ENCODE measurements around the gene WDCP.
"Not testable (repeated sequence)": the region's sequence is repeated elsewhere in the genome, so short reads cannot be mapped to it uniquely, and the experiment has no call there.

Gene WDCP

GRCh38 chr2:24046930-24047702 lies at the start of gene WDCP:
Gene WDCP (minus strand): TSS chr2:24047391. CDS start chr2:24039494, 7,897 bp downstream.
- DNase-seq: peak; percentile 94

- not testable (repeated sequence) for DNase-seq
These were observed 48.0 kb upstream of the WDCP start for GRCh38 chr2:24095171-24095677.

- not testable (repeated sequence) for DNase-seq
These were observed 46.1 kb upstream of the WDCP start for GRCh38 chr2:24093270-24093669.

DNA sequence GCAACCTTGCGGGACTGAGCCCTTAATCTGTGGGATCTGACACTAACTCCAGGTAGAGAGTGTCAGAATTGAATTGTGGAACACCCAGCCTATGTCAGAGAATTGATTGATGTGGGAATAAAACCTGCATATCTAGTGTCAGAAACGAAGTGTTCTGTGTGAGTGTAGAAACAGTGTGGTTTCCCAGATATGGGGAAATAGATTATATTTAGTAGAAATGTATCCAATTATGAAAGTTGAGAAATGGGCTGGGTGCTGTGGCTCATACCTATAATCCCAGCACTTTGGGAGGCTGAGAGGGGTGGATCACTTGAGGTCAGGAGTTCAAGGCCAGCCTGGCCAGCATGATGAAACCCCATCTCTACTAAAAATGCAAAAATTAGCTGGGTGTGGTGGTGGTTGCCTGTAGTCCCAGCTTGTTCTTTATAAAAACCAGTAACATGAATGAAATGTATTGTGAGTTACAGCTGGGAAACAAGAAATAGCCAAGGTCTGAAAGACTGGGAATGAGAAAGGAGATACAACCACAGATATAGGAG lies 41.7 kb upstream of the WDCP start:
- DNase-seq: no peak

GRCh38 chr2:24087032-24087431 lies 39.8 kb upstream of the WDCP start:
- no peak for DNase-seq

GRCh38 chr2:24086241-24086640 lies 39.0 kb upstream of the WDCP start:
- DNase-seq: no peak

GRCh38 chr2:24085200-24085489 lies 38.0 kb upstream of the WDCP start:
- DNase-seq: no peak

GRCh38 chr2:24084386-24085199 lies 37.4 kb upstream of the WDCP start, which contains the start of gene TP53I3:
Gene TP53I3 (minus strand): TSS chr2:24084834. CDS start chr2:24084326, 508 bp downstream.
- DNase-seq: peak; percentile 43

- peak; percentile 27 for DNase-seq
These were observed 36.6 kb upstream of the WDCP start for GRCh38 chr2:24083567-24084385.

GRCh38 chr2:24082787-24083566 lies 35.8 kb upstream of the WDCP start:
- no peak for DNase-seq

GRCh38 chr2:24080701-24081100 lies 33.5 kb upstream of the WDCP start:
- DNase-seq: no peak

DNA sequence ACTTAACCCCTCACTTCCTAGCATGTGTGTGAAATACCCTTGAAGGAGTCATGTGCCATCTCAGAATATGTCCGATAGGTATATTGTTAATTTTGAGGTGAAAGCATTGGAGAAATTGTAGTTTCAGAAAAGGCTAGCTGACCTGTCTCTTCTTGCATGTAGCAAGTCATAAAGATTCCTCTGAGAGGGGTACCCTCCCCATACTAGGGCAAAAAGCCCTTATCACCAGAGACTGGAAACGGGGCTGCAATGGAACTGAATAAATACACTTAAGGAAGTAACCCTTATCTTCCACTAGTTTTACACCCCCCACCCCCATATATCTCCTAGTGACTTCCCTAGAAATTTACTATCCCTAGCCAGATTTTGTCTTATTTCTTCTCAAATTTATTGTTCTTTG lies 30.7 kb upstream of the WDCP start:
- no peak for DNase-seq

DNA sequence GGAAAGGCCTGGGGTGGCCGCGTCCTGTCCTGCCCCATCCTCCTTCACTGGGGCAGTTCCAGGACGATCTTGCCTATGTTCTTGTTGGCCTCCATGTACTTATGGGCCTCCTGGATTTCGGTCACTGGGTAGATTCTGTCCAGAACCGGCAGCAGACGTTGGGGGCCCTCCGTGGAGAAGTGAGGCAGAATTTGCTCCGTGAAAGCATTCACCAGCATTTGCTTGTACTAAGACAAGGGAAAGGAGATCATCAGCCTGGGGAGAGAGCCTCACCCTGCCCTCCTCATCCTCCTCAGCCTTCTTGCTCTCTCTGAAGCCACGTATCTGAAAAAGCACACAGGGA lies 30.3 kb upstream of the WDCP start:
- no peak for DNase-seq

- DNase-seq: no peak
These were observed 29.8 kb upstream of the WDCP start for GRCh38 chr2:24076849-24077534.

- peak; percentile 98 for DNase-seq
These were observed 29.0 kb upstream of the WDCP start, which contains the start of gene SF3B6 for GRCh38 chr2:24075915-24076848. Gene SF3B6 (minus strand): TSS chr2:24076326. CDS start chr2:24076229, 97 bp downstream.

- no peak for DNase-seq
These were observed 28.1 kb upstream of the WDCP start for GRCh38 chr2:24075259-24075658.

GRCh38 chr2:24073816-24074215 lies 26.6 kb upstream of the WDCP start:
- DNase-seq: no peak

- no peak for DNase-seq
These were observed 25.1 kb upstream of the WDCP start for GRCh38 chr2:24072259-24072658.

DNA sequence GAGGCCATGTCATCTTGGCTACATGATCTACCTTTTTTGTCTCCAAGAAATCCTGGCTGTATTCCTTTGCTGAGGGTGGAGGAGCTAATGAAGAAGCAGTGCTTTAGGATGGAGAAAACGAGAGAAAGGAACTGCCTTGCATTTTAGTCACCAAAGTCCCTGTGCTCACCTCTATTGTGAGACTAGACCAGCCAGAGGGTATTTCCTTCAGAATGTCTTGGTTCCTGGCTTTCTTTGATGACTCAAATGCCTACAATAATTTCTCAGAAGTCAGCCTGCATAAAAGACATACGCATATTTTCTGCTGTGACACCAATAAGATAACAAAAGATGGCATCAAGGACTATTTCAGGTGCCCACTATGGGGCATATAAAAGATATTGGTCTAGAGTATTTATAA lies 18.1 kb upstream of the WDCP start:
- DNase-seq: no peak

DNA sequence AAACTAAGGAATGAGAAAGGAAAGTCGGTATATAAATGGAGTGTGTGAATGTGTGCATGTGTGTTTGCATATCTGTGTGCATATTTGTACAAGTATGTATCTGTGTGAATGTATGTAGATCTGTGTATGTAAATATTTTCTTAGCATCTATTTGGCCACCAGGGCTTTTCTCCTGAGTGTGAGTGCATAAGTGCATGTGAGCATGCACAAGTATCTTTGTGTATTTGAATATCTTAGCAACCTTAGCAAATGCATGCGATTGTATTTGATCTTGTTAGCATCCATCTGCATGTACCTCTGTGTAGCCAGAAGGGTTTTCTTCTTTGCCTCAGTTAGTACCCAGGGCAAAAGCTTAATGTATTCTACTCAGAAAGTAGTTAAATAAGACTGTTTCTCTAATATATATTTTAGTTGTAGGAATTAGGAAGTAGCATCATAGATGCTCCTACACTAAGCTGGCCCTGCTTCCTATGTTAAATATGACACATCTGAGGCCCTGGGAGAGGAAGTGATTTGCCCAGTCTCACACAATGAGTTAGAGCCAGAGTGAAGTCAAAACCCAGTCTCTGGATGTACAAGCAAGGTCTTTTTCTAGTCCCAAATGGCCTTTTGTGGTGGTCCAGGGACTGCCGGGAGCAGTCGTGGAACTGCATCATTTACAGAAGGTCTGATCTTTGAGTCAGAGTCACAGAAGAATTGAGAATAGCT lies 11.5 kb upstream of the WDCP start:
- no peak for DNase-seq

All from NCI-H2107 (cell line).